CD4-positive, alpha-beta T cell treated with Interleukin-4 for 1 hour (primary cell): Measurements from ENCODE around the gene PLA1A.
A peak's percentile ranks its signal among the peaks of the same experiment; 100 is the strongest.
"Not testable (repeated sequence)": the region's sequence is repeated elsewhere in the genome, so short reads cannot be mapped to it uniquely, and the experiment has no call there.

Experiments used
- DNase-seq, 2 donors: peaks; one replicate each; pipeline ENCODE4 v3.0.0-alpha.2; 2020 to 2022

Gene PLA1A

DNA sequence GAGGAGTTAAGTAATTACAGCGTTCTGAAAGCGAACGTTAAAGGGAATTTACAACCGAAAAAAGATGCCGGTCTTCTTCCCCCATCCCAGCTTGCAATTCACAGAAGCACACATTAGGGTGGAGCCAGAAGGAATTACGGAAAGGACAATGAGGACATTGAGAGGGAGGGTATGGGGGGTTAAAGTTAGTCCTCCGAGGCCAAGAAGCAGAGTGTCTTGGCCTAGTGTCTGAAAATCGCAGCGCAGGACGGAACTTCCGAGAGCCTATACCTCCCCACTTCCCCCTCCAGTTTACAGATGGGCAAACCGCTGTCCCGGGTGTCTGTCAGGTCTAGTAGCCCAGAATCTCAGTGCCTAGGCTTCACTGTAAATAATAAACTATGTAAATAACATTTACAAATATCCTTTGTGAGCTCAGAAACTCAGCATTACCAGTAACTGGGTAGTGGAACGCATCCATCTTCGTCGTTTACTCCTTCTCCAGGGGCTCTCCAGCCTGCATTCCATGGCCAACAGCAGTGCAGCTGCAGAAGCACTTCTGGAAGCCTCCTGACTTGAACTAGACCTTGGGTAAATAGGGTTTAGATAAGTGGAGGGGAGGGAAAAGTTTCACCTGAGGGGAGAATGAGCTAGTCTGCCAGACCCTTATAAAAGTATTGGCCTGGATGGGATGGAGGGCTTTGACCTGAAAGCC lies 17.5 kb upstream of the PLA1A start:
- peak; percentile 35 to 62 for DNase-seq

DNA sequence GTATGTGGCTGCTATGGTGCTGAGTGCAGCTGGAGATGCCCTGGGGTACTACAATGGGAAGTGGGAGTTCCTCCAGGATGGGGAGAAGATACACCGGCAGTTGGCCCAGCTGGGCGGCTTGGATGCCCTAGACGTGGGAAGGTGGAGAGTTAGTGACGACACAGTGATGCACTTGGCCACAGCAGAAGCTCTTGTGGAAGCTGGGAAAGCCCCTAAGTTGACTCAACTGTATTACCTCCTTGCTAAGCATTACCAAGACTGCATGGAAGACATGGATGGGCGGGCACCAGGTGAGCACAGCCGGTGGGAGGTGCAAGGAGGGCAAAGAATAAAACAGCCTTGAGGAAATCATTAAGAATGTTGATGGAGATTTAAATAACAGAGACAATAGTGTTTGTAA lies 15.5 kb upstream of the PLA1A start:
- peak; percentile 22 to 39 for DNase-seq

DNA sequence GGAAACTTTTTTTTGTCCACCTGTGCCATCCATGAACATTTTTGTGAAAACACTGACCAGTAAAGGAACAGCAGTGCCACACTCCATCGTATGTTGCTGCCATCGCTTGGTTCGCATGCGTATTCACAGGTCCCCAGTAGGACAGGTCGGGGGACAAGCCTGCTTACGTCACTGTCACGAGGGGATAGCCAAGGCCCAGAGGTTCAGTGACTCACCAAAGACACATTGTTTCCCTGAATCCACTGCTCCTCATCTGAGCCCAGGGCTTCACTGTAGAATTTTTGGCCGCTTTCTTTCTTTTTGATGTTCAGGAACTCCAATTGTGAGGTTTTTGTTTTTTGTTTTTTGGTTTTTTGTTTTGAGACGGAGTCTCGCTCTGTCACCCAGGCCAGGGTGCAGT lies 12.5 kb upstream of the PLA1A start:
- no peak for DNase-seq

DNA sequence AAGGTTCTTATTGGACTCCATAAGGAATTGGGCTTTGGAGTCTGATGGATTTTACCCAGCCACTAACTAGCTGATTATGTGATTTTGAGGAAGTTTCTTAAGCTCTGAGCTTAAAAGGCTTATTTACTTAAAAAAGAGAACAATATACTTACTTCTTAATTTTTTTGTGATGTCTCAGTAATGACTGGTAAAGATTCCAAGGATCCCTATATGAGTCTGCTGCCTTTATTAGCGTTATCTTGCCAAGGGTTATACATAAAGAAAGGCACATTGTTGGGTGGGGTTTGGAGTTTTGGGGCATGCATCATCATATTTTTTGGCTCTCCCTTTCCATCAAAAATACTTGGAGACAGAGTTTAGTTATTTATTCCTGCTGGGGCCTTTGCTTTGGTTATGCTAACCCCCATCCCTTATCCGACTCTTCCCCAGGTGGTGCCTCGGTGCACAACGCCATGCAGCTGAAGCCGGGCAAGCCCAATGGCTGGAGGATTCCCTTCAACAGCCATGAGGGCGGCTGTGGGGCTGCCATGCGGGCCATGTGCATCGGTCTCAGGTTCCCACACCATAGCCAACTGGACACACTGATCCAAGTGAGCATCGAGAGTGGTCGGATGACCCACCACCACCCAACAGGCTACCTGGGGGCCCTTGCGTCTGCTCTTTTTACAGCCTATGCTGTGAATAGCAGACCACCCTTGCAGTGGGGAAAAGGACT lies 11.7 kb upstream of the PLA1A start:
- no peak for DNase-seq

DNA sequence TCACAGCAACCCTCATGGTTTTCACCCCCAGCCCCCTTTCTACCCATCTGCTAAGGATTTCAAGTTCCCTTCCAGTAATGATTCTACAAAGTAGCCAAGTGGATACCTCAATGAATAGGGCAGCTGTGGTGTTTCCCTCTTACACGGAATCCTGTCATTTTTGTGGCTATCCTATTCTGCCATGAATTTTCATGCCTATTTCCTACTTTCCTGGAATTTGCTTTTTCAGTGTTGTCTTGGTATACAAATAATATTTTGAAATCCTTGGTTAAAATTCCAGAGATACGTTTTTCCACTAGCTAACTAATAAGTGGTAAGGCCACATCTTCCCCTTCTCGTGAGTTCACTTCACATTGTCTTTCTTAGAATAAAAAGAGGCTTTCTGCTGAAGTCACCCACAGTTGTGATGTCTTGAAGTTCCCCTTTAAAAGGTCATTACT lies 10.9 kb upstream of the PLA1A start:
- DNase-seq = no peak

DNA sequence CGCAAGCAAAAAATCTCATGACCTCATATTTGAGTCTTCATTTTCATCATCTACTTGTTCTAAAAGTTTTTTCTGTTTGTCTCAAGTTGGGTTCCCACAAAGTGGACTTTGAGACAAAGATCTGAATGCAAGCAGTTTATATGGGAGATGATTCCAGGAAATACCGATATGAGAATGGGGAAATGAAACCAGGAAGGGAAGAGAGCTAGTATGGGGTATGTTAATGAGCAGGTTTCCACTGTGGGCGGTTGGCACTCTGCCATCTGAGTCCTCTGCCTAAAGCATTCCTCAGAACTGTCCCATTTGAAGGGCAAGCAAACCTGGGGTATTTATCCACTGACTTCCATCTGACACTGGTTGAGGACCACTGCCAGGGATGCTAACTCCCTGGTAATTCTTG lies 9.6 kb upstream of the PLA1A start:
- DNase-seq = peak; percentile 14 to 62

DNA sequence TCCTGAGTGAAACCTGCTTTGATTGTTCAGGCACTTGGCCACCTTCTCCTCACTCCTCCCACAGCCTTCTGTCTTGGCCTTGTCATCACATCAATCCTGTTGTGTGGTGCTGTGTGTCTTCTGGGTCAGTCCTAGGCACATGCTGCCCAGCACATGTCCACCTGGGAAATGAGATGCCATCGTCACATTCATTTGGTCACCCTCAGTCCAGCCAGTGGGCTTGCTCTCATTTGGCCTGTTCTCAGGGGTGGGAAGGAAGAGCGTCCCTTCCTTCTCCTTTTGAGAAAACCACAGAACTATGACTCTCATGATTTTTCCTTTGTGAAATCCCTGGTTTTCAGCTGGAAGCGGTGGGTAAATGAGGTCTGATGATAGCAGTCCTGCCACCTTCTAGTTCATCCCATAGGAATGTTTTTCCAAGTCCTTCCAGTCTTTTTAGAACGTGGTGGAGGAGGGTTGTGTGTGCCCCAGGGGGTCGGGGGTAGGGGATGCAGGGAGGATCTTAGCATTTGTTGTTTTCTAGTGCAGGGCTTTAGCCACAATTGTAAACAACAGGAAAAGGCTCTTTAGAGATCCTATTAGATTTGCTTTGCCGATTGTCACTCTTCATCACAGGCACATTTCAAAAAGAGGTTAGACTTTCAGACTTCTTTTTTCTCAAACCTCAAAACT lies 8.4 kb upstream of the PLA1A start:
- DNase-seq = peak in 1 of 2 donors; percentile 44

DNA sequence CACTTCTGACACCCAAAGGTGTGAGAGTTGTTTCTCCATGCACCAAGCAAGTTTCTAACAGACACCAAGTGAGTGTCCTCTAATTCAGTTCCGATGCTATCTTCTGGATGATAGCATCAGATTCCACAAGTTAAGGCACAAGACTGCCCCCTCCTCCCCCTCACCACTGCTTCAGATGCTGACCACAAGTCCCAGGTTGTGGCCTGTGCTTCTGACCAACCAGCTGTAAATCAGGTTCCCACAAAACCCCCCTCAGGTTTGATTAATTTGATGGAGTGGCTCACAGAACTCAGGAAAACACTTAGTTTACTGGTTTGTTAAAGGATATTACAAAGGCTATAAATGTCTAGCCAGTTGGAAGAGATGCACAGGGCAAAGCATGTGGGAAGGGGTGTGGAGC lies 7.0 kb upstream of the PLA1A start:
- no peak for DNase-seq

DNA sequence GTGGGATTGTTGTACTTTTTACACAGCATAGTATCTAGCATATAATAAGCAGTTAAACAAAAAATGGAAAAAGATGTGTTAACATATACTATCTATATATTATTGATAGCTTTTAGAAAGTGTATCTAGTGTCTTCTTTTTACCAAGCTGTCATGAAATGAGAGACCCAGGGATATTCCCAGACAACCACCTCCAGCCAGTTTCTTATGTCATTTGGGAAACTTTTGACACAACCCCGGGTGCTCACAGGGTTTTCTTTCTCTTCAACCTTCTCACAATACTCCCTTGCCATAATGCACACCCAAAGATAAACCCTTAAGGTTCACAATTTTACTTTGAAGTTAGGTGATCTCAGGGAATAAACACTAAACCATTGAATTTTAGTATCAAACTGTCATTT lies 4.8 kb upstream of the PLA1A start:
- no peak for DNase-seq

DNA sequence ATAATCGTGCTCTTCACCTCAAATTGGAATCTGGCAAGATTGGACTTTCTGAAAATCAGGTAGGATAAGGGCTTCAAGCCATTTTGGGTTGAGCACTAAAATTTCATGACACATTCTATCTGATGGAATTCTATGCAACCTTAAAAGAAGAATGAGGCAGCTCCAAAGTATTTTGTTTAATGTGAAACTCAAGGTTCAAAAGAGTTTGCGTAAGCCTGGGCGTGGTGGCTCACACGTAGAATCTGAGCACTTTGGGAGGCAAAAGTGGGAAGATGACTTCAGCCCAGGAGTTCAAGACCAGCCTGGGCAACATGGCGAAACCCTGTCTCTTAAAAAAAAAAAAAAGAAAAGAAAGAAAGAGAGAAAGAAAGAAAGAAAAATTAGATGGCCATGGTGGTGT lies 3.6 kb upstream of the PLA1A start:
- DNase-seq = no peak

DNA sequence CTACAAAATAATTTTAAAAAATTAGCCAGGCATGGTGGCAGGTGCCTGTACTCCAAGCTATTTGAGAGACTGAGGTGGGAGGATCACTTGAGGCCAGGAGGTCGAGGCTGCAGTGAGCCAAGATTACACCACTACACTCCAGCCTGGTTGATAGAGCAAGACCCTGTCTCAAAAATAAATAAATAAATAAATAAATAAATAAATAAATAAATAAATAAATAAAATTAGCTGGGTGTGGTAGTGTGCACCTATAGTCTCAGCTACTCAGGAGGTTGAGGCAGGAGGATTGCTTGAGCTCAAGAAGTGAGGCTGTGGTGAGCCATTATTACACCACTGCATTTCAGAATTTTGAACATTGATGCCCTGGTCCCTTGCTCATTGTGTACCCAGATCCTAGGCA lies 2.8 kb upstream of the PLA1A start:
- not testable (repeated sequence) for DNase-seq

DNA sequence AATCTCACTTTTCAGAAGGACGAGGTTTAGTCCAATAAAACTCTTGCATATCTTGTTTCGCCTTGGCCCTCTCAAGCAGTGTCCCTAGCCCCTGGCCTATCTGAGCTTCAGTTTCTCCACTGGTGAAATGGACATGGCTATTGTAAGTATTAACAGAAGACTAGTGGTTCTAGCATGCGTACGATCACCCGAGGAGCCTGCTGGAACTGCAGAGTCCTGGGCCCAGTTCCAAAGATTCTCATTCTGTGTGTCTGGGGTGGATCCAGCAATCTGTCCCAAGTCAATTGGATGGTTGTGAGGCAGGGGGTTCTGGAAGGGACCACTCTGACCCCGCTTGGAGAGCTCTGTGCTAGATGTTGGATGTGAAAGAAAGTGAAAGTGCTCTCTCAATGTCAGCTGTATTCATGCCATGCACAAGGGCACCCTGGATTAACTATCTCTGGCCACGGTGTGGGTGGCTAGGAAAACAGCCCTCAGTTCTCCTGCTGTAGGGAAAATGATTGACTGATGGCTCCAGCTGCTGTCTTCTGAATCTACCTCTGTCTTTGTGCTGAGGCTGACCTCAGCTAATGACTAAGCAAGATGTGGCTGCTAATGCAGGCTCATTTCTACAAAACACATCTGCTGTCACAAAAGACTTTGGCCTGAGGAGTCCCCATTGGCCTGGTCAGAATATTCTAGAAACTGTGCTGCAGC lies 1.9 kb upstream of the PLA1A start:
- no peak for DNase-seq

DNA sequence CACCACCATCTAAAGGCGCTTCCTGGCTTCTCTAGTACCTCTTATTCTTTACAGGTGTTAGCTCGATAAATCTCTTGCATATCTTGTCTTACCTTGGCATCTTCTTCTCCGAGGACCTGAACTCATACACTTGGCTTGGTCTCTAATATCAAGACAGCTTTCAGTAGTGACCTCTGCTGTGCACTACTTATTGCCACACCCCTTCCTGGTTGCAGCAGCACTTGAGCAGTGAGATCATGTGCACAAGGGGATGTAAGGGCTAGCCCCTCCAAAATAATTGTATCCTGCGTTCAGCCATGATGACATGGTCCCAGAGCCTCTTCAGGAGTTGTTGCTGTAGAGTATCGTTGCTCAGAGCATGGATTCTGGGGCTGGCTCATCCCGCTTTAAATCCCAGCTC lies 1.3 kb upstream of the PLA1A start:
- DNase-seq = no peak

DNA sequence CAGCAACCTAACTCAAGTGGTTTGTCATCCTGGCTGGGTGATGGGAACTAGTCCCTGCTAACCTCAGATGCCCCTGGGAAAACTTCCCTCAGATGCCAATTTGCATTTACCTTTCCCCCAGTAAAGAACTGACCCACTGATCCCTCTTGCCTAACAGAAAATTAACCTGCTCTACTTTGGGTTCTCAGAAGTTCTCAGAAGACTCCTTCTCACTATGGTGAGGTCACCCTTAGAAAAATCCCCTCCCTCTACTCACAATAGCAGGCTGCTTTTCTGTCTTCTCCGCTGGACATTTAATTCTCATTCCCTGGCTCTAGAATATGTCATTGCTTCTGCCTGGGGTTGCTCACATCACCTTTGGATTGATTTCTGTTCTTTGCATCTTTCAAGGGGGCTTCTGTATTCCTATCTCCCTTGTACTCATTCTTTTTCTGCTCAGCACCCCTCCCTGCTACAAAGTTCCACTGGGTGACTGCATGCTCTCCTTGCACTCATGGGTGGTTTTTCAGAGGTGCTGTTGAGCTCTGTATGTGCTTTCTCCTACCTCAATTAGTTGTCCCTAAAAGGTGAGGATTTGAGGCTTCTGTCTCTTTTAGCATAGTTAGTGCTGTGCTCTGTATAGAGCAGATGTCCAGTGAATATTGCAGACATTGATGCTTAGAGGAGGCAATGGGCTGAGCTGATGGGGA lies 869 bp downstream of the PLA1A start:
- DNase-seq = no peak

DNA sequence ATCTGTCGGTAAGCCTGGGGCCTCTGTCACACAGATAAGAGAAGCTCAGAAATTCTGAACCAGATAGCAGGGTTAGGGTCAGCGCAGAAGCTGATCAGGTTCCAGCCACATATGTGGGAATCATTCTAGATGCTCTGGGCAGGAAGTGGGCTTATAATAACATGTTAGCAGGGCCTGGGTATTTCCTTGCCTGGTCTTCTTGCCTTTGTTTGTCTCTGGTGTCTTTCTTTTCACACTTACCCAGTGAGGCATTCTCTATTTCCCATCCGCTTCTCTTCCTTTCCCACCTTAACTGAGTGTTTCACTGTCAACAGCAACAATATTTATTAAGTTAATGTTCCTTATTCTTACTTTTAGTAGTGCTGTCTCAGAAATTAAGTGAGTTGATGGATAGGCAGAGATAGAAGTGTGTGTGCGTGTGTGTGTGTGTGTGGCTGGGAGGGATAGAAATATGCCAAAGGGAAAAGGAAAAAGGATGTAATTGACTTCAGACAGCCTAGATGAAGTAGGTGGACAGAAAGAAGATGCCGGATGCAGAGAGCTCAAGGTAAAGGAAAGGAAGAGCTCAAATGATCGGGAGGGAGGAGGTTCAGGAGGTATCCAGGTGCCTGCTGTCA lies 2.0 kb downstream of the PLA1A start:
- no peak for DNase-seq

DNA sequence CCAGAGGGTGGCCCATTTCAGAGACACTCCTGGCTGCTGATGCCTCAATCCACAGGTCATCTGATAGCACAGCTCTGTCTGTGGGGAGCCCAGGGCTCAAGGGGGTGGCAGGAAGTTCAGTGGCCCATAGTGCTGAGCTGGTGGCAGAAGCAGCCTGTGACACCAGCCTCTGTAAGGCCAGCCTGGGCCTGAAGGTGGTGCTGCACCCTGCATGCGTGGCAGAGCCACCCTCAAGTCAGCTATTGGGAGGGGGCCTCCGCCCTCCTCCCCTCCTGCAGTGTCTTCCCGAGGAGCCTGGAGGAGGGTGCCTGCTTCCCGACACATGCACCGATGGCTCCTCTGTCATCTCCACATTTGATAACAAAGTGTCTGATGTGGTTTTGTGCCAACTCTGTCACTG lies 3.0 kb downstream of the PLA1A start:
- peak in 1 of 2 donors; percentile 13 for DNase-seq

DNA sequence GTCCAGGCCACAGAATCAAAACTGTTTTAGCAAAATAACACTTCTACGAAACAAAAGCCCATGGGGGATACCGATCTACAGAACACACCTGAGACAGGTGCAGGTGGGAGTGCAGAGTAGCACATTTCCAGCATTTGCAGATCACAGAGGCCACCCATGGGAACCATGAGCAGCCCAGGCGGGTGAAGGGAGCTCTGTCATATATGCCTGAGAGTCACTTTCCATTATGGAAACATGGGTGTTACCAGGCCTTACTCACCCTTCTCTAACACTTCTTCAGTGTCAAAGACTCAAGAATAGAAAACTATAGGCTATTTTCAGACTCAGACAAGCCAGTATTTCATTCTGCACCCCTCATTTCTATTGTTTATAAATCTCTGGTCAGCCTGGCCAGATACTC lies 3.5 kb downstream of the PLA1A start:
- DNase-seq = no peak

DNA sequence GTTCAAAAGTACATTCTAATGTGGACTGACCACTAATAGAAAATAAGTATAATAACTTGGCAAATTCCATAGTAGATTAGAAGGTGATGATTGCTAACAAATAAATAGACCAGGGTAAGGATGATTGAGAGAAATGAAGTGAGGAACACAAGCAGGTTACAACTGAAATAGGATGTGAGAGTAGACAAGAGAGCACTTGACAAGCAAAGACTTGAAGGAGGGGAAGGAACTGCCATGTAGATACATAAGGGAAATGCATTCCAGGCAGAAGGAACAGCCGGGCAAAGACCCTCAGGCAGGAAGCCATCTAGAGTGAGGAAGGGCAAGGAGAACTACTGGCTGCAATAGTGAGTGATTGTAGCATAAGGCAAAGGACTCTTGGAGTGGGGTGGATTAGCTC lies 5.0 kb downstream of the PLA1A start:
- DNase-seq = no peak

DNA sequence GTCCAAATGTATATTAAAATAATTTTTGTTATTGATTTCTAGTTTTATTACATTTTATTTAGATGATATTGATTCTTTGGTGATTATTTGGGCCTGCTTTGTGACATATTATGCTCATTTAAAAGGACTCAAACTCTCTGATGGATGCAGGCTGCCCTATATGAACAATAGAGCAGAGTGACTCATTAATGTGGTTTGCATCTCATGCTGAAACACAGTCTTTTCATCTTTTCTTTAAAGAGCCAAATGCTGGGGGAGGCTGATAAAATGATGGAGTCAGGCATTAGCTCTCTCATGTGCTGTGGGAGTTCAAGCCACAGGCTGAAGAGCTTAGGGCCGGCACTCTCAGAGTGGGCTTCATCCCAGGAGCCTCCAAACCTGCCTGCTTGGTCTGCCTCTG lies 7.2 kb downstream of the PLA1A start:
- DNase-seq = no peak

DNA sequence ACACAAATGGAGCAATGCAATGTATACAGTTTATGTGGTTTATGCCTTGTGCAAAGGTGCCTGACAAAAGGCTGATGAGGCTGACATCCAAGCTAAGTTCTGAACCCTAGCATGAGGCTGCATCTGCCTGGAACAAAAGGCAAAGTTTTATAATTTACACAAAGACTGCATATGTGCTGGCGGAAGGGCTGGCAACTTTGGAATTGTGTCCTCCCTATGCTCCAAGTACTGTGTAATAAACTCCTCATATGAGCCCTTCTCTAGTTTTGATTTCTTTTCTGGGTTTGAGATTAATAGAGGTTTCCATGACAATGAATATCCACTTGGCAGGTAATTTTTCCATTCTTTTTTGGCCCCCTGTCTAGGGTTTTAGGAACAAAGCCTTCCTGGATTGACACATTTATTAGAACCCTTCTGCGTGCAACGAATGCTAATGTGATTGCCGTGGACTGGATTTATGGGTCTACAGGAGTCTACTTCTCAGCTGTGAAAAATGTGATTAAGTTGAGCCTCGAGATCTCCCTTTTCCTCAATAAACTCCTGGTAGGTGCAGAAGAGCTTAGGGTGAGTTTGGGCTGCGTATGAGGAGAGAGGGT lies 10.8 kb downstream of the PLA1A start:
- DNase-seq = no peak

DNA sequence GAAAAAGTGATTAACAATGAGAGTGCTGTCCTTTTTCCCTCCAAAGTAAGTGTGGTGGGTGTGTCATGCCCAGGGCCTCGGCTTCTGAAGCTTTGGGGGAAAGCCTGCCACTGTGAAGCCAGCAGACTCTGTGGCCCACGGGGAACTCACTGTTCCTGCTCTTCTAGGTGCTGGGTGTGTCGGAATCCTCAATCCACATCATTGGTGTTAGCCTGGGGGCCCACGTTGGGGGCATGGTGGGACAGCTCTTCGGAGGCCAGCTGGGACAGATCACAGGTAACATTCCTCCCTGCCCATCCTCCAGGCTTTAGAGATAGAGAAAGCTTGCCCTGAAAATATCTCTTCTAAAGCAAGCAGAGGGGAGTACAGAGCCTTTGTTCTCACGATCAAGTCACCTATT lies 11.6 kb downstream of the PLA1A start:
- DNase-seq = no peak

DNA sequence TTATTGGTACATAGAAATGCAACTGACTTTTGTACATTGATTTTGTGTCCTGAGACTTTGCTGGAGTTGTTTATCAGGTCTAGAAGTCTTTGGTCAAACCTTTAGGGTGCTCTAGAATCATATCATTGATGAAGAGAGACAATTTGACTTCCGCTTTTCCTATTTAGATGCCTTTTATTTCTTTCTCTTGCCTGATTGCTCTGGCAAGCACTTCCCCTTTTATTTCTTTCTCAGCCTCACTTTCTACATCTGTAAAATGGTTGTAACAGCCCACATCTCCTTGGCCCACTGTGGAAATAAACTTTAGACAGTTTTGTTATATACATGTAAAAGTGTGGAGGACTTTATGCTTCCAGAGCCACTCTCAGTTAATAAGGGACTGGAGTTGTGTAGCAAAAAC lies 14.0 kb downstream of the PLA1A start:
- no peak for DNase-seq
